Keratinocyte (primary cell): ENCODE measurements around the gene STK35. TPM values are rescaled to one million over a fixed set of nuclear protein-coding genes. Genes with fewer than 3 reads are reported as not detected.

ENCODE experiments used
- DNase-seq: peaks from one replicate; pipeline ENCODE4 v3.0.0-alpha.2; 2011; ENCODE audit warnings: low read depth, missing footprints, low spot score
- FAIRE-seq: peaks from 2 replicates; lab custom pipeline; 2011; peaks lifted over from hg19 to GRCh38; lab: Jason Lieb, UNC
- H2AFZ ChIP-seq: 2 replicates; pipeline ENCODE4 v1.6.0; 2012; ENCODE audit warnings: low read length, control low read depth, inconsistent platforms; ENCODE audit not compliant: control insufficient read depth
- H3K27ac ChIP-seq: 2 replicates; pipeline ENCODE4 v1.5.1; 2011; ENCODE audit warnings: low read length; ENCODE audit not compliant: control insufficient read depth, insufficient read depth
- H3K27me3 ChIP-seq: 3 replicates; pipeline ENCODE4 v1.6.0; 2011; ENCODE audit warnings: low read length; ENCODE audit not compliant: control insufficient read depth, insufficient read depth; ENCODE audit errors: extremely low read depth
- H3K36me3 ChIP-seq, 2 experiments: 2 replicates in 1 of 2; 3 replicates in 1 of 2; pipeline ENCODE4 v1.5.1; 2011; ENCODE audit warnings: low read length in 2 of 2, mild to moderate bottlenecking in 1 of 2; ENCODE audit not compliant: control insufficient read depth in 2 of 2, insufficient read depth in 2 of 2; ENCODE audit errors: extremely low read depth in 1 of 2
- H3K4me1 ChIP-seq: 3 replicates; pipeline ENCODE4 v1.5.1; 2011; ENCODE audit warnings: low read length; ENCODE audit not compliant: control insufficient read depth, insufficient read depth; ENCODE audit errors: extremely low read depth
- H3K4me2 ChIP-seq: 3 replicates; pipeline ENCODE4 v1.6.0; 2011; ENCODE audit warnings: low read depth, low read length; ENCODE audit not compliant: control insufficient read depth, insufficient read depth; ENCODE audit errors: extremely low read depth
- H3K4me3 ChIP-seq, 3 experiments: fragments of 200-600 bp in 1 of 3; sonication (generic) in 1 of 3; 2 replicates in 2 of 3; 3 replicates in 1 of 3; pipeline ENCODE4 v1.5.1; 2011 to 2016; ENCODE audit warnings: low read length in 3 of 3, mild to moderate bottlenecking in 3 of 3, control low read depth in 2 of 3, inconsistent platforms in 1 of 3, low read depth in 1 of 3, mixed read lengths in 1 of 3, mixed run types in 1 of 3, moderate library complexity in 1 of 3; ENCODE audit not compliant: control insufficient read depth in 2 of 3, insufficient read depth in 2 of 3; ENCODE audit errors: extremely low read depth in 1 of 3
- H3K79me2 ChIP-seq: 2 replicates; pipeline ENCODE4 v1.6.0; 2012; ENCODE audit warnings: low read length; ENCODE audit not compliant: control insufficient read depth, insufficient read depth
- H3K9ac ChIP-seq: 3 replicates; pipeline ENCODE4 v1.6.0; 2011; ENCODE audit warnings: low read length; ENCODE audit not compliant: control insufficient read depth, insufficient read depth; ENCODE audit errors: extremely low read depth
- H3K9me1 ChIP-seq: 3 replicates; pipeline ENCODE4 v1.6.0; 2011; ENCODE audit warnings: low read length; ENCODE audit not compliant: control insufficient read depth, insufficient read depth; ENCODE audit errors: extremely low read depth
- H3K9me3 ChIP-seq: 2 replicates; pipeline ENCODE4 v1.5.1; 2012; ENCODE audit warnings: low read depth, low read length; ENCODE audit not compliant: control insufficient read depth
- H4K20me1 ChIP-seq: 3 replicates; pipeline ENCODE4 v1.6.0; 2011; ENCODE audit warnings: low read length; ENCODE audit not compliant: control insufficient read depth, insufficient read depth; ENCODE audit errors: extremely low read depth
- EZH2 ChIP-seq: IDR thresholded peaks from one replicate; pipeline ENCODE4 v1.6.1; 2012; ENCODE audit warnings: inconsistent platforms, mild to moderate bottlenecking, low read length, moderate library complexity
- dilution Hi-C: fragments of 300-500 bp; cut with MboI; formaldehyde crosslinking; loops from one replicate; pipeline ENCODE4 v1.7.0; 2020; ENCODE audit warnings: low sequenced_read_pairs; ENCODE audit not compliant: extremely low pct_ligation_motif_present
- polyA plus RNA-seq, 5 experiments: library from polyadenylated mRNA; depleted of rRNA in 3 of 5; stranded (reverse) in 3 of 5; stranded (forward) in 1 of 5; unstranded in 1 of 5; fragments of >200 nt; gene quantifications; 1 replicate in 1 of 5; 2 replicates in 3 of 5; 3 replicates in 1 of 5; pipeline versions ENCODE4 v1.2.1 to v1.2.3, GENCODE V29; 2011 to 2012; ENCODE audit warnings: missing spikeins in 2 of 5, low read depth in 1 of 5, low replicate concordance in 1 of 5
- TF ChIP-seq, protein P1 (sequence below), 3 experiments: IDR thresholded peaks in 1 of 3; conservative IDR thresholded peaks in 1 of 3; optimal IDR thresholded peaks in 1 of 3; 2 replicates in 2 of 3; 3 replicates in 1 of 3; pipeline versions ENCODE3 to v1.5.1; 2011; ENCODE audit warnings: low read length in 3 of 3, mild to moderate bottlenecking in 3 of 3, moderate library complexity in 2 of 3, control low read depth in 1 of 3, inconsistent platforms in 1 of 3; ENCODE audit not compliant: insufficient read depth in 2 of 3; ENCODE audit errors: extremely low read depth in 1 of 3

Gene STK35
- polyA plus RNA-seq, 1 donor (not counting 4 experiments of a cell fraction or from before 2014, with no cell fraction given), result 6.5 TPM

DNA sequence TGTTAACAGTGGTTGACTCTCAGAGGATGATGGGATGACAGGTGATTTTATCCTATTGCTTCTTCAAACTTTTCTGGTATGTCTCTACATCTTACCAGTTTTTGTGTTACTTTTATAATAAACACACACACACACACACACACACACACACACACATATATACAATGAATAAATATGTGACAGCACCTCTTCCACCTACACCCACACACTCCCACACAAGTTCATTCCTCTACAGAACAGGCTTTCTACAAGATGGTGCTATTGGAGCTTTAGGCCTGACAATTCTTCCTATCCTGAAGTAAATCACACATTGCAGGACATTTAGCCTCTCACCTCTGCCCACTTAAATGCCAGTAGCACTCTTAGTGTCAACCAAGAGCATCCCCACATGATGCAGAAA lies 46.7 kb upstream of the STK35 start:
- dilution Hi-C loops, result no loop called here
- no peaks in the 10 kb centered on the region for H4K20me1 ChIP-seq
- FAIRE-seq, result no peak

DNA sequence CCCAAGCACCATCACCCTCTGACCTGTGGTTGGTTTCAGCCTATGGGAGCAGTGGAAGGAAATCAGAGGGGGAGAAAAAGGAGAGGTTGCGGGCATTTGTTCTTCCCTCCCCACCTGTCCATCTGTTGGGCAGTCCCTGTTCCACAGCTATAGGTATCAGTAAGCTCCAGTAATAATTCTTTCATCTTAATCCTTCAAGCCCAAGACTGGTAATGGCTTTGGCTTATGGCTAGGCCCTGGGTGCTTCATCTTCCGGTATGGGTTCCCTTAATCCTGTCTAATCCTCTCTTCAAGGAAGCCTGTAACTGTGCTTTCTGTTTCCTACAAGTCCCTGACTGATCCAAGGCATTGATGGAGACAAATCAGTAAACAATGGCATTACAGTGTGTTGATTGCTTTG lies 42.2 kb upstream of the STK35 start:
- dilution Hi-C loops, result no loop called here

More for the DNA sequence above, 46.7 kb upstream of the STK35 start:
- Histone ChIP-seq H3K9me3 (no peaks in the 10 kb centered on the region), H3K27ac (no peak overlapping the region), H3K9me1 (no peaks in the 10 kb centered on the region), H3K4me1 (no peaks in the 10 kb centered on the region), H2AFZ (no peak overlapping the region), H3K9ac (no peak overlapping the region), H3K79me2 (no peaks in the 10 kb centered on the region), H3K4me2 (no peak overlapping the region), H3K36me3 (no peaks in the 10 kb centered on the region), H3K4me3 (no peak overlapping the region), H3K27me3 (peaks cover 7% of the 10 kb centered on the region)
- DNase-seq, result no peak
- TF ChIP-seq, protein P1, sequence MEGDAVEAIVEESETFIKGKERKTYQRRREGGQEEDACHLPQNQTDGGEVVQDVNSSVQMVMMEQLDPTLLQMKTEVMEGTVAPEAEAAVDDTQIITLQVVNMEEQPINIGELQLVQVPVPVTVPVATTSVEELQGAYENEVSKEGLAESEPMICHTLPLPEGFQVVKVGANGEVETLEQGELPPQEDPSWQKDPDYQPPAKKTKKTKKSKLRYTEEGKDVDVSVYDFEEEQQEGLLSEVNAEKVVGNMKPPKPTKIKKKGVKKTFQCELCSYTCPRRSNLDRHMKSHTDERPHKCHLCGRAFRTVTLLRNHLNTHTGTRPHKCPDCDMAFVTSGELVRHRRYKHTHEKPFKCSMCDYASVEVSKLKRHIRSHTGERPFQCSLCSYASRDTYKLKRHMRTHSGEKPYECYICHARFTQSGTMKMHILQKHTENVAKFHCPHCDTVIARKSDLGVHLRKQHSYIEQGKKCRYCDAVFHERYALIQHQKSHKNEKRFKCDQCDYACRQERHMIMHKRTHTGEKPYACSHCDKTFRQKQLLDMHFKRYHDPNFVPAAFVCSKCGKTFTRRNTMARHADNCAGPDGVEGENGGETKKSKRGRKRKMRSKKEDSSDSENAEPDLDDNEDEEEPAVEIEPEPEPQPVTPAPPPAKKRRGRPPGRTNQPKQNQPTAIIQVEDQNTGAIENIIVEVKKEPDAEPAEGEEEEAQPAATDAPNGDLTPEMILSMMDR (optimal IDR thresholded peaks at IDR 0.05 in 1 of 3, IDR thresholded peaks at IDR 0.05 in 1 of 3, conservative IDR thresholded peaks at IDR 0.05 in 1 of 3; ENCODE audit: extremely low read depth in 1 of 3, insufficient read depth in 2 of 3, low read length in 3 of 3), result no peak
- no peak for TF ChIP-seq EZH2

More for the DNA sequence above, 42.2 kb upstream of the STK35 start:
- H3K4me1 ChIP-seq, result no peaks in the 10 kb centered on the region
- H2AFZ ChIP-seq, result no peak overlapping the region
- DNase-seq, result no peak
- H3K9me3 ChIP-seq, result no peaks in the 10 kb centered on the region
- no peak for FAIRE-seq
- H3K4me3 ChIP-seq, result no peak overlapping the region
- H3K27me3 ChIP-seq, result no peaks in the 10 kb centered on the region
- no peak overlapping the region for H3K4me2 ChIP-seq
- no peaks in the 10 kb centered on the region for H4K20me1 ChIP-seq
- no peaks in the 10 kb centered on the region for H3K79me2 ChIP-seq
- H3K9me1 ChIP-seq, result no peaks in the 10 kb centered on the region
- no peaks in the 10 kb centered on the region for H3K36me3 ChIP-seq
- H3K9ac ChIP-seq, result no peak overlapping the region
- no peak for TF ChIP-seq EZH2
- TF ChIP-seq, protein P1 (optimal IDR thresholded peaks at IDR 0.05 in 1 of 3, IDR thresholded peaks at IDR 0.05 in 1 of 3, conservative IDR thresholded peaks at IDR 0.05 in 1 of 3; ENCODE audit: extremely low read depth in 1 of 3, insufficient read depth in 2 of 3, low read length in 3 of 3), result no peak
- no peak overlapping the region for H3K27ac ChIP-seq
